Mesothelial cell of epicardium (in vitro differentiated cells): ENCODE data around the gene SFXN1. TPM values are rescaled to one million over a fixed set of nuclear protein-coding genes. Genes with fewer than 3 reads are reported as not detected.
A peak's percentile ranks its signal among the peaks of the same experiment; 100 is the strongest.

Experiments
- DNase-seq, 2 experiments: peaks; one replicate each; pipeline ENCODE4 v3.0.0; 2021; ENCODE audit warnings: low spot score in 2 of 2; ENCODE audit not compliant: unreplicated experiment in 2 of 2
- H3K27ac Mint-ChIP-seq: 2 replicates; pipeline ENCODE4 v1.8.0; 2021; ENCODE audit warnings: mixed read lengths
- H3K27me3 Mint-ChIP-seq: 2 replicates; pipeline ENCODE4 v1.8.0; 2021; ENCODE audit warnings: low read depth, mixed read lengths
- H3K36me3 Mint-ChIP-seq: 2 replicates; pipeline ENCODE4 v1.8.0; 2021; ENCODE audit warnings: mixed read lengths
- H3K4me1 Mint-ChIP-seq: 2 replicates; pipeline ENCODE4 v1.8.0; 2021; ENCODE audit warnings: mixed read lengths
- H3K4me3 Mint-ChIP-seq: 2 replicates; pipeline ENCODE4 v1.8.0; 2021; ENCODE audit warnings: mild to moderate bottlenecking, moderate library complexity, mixed read lengths
- H3K9me3 Mint-ChIP-seq: 2 replicates; pipeline ENCODE4 v1.8.0; 2021; ENCODE audit warnings: mixed read lengths
- CTCF ChIP-seq: fragments of 200-600 bp; sonication (generic); IDR thresholded peaks from one replicate; pipeline ENCODE4 v1.5.0; 2021; ENCODE audit warnings: antibody characterized with exemption; ENCODE audit not compliant: unreplicated experiment
- total RNA-seq: library from RNA; stranded (reverse); gene quantifications from 3 replicates; pipeline ENCODE4 v1.2.1, GENCODE V29; 2021

Gene SFXN1
- total RNA-seq, 1 donor from 2014 or later = 94.3 TPM

DNA sequence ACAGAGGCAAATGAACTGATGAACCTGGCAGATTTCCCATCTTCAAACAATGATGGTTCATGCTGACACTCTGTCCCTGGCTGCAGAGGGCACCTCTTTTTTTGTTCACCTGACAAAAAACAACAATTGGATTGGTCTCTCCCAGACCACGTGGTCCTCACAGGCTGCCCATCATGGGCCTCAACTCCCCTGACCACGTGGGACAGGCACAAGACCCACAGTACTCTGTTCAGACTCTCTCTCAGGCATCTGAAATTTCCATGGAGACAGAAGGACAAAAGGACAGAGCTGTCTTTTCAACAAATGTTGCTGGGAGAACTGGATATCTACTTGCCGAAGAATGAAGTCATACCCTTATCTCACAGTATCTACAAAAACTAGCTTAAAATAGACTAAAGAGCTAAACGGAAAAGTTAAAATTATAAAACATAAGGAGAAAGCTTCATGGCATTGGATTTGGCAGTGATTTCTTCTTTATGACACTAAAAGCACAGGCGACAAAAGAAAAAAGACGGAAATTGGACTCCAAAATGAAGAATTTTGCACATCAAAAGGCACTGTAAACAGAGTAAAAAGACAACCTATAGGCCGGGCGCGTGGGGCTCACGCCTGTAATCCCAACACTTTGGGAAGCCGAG, 22.1 kb upstream of the SFXN1 start:
- H3K27ac Mint-ChIP-seq = no peak overlapping the region
- peaks cover 12% of the 10 kb centered on the region for H3K27me3 Mint-ChIP-seq
- no peaks in the 10 kb centered on the region for H3K9me3 Mint-ChIP-seq

DNA sequence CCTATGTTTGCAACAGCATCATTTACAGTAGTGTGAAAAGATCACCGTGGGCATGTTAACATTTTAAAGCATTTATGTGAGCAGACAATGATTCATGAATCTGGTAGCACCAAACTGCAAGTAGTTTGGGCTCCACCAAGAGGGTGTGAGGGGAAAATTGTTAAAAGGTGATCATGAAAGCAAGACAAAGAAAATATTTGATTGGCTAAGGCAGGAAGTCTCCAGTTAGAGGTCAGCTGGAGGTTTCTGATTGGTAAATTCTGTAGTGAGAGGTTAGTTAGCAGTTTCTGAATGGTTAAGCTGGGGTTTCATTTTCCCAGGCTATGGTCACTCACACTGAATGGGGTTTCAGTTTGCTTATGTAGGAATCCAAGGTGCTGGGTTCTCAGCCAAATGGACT, 20.9 kb upstream of the SFXN1 start:
- no peaks in the 10 kb centered on the region for H3K36me3 Mint-ChIP-seq
- no peak for TF ChIP-seq CTCF
- no peak overlapping the region for H3K27ac Mint-ChIP-seq
- no peak overlapping the region for H3K4me3 Mint-ChIP-seq
- peaks cover 15% of the 10 kb centered on the region for H3K4me1 Mint-ChIP-seq
- DNase-seq = no peak
- H3K27me3 Mint-ChIP-seq = peaks cover 7% of the 10 kb centered on the region
- no peaks in the 10 kb centered on the region for H3K9me3 Mint-ChIP-seq

More for the DNA sequence above, 22.1 kb upstream of the SFXN1 start:
- no peak for TF ChIP-seq CTCF
- no peaks in the 10 kb centered on the region for H3K36me3 Mint-ChIP-seq
- no peak for DNase-seq
- peaks cover 15% of the 10 kb centered on the region for H3K4me1 Mint-ChIP-seq
- H3K4me3 Mint-ChIP-seq = no peak overlapping the region

DNA sequence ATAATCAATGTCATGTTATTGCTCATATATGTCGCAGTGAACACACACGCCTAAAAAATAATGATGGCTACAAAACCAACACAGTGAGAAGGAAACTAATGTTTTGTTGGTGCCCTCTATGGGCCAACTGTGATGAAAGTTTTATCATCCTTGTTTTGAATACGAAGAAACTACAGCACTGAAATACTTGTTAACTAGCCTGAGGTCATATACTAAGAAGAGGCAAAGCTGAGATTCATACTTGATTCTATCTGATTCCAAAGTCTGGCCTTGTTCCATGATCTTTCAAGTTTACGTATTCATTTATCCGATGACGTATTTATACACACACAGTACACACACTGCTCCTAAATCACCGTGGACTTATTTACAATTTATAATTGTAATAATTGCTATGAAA, 18.2 kb upstream of the SFXN1 start:
- peaks cover 8% of the 10 kb centered on the region for H3K4me1 Mint-ChIP-seq
- peak overlapping the region; percentile 60 for H3K27ac Mint-ChIP-seq
- peak; percentile 40 for TF ChIP-seq CTCF
- no peaks in the 10 kb centered on the region for H3K9me3 Mint-ChIP-seq
- DNase-seq = no peak
- H3K27me3 Mint-ChIP-seq = peaks cover 3% of the 10 kb centered on the region
- no peak overlapping the region for H3K4me3 Mint-ChIP-seq
- no peaks in the 10 kb centered on the region for H3K36me3 Mint-ChIP-seq

DNA sequence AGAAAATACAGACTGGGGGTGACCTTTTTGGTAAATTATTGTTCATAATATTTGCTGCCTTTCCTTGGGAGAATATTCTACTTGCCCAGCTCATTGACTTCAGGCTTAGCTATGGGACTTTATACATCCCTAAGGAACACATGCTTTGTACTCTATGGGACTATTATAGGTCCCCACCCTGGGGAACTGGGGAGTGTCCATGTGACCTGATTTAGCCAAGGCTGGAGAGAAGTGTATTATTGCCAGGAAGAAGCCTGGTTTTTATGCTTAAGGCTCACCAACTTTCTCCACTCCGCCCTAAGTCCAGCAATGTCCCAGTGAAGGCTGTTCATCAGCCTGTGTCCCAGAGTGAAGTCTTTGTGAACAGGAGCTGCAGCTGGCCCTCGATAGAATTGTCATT, 17.8 kb upstream of the SFXN1 start:
- no peak overlapping the region for H3K4me3 Mint-ChIP-seq
- peaks cover 8% of the 10 kb centered on the region for H3K4me1 Mint-ChIP-seq
- H3K27ac Mint-ChIP-seq = peak overlapping the region; percentile 60
- no peaks in the 10 kb centered on the region for H3K36me3 Mint-ChIP-seq
- peaks cover 3% of the 10 kb centered on the region for H3K27me3 Mint-ChIP-seq
- H3K9me3 Mint-ChIP-seq = no peaks in the 10 kb centered on the region
- no peak for TF ChIP-seq CTCF
- no peak for DNase-seq

GRCh38 chr5:175461370-175461769, 17.0 kb upstream of the SFXN1 start:
- Mint-ChIP-seq H3K9me3 (no peaks in the 10 kb centered on the region), H3K4me1 (peaks cover 8% of the 10 kb centered on the region), H3K27ac (no peak overlapping the region), H3K4me3 (no peak overlapping the region), H3K27me3 (peaks cover 3% of the 10 kb centered on the region), H3K36me3 (no peaks in the 10 kb centered on the region)
- DNase-seq = no peak
- TF ChIP-seq CTCF = no peak

GRCh38 chr5:175463641-175464040, 14.7 kb upstream of the SFXN1 start:
- no peaks in the 10 kb centered on the region for H3K36me3 Mint-ChIP-seq
- H3K4me3 Mint-ChIP-seq = no peak overlapping the region
- H3K9me3 Mint-ChIP-seq = peaks cover 2% of the 10 kb centered on the region
- no peak for TF ChIP-seq CTCF
- H3K27ac Mint-ChIP-seq = no peak overlapping the region
- H3K4me1 Mint-ChIP-seq = peaks cover 21% of the 10 kb centered on the region
- H3K27me3 Mint-ChIP-seq = peaks cover 3% of the 10 kb centered on the region
- DNase-seq = no peak
